Mammary epithelial cell (primary cell): ENCODE data around the gene QPCT.

ENCODE experiments used
- CTCF ChIP-seq, 2 donors: IDR thresholded peaks in 1 of 2; conservative IDR thresholded peaks in 1 of 2; 2 replicates each; pipeline ENCODE4 v1.5.1; 2011 to 2012; ENCODE audit warnings: inconsistent platforms in 2 of 2, low read length in 2 of 2, mild to moderate bottlenecking in 2 of 2, control low read depth in 1 of 2, low read depth in 1 of 2; ENCODE audit not compliant: insufficient read depth in 1 of 2; ENCODE audit errors: extremely low read depth in 1 of 2
- EZH2 ChIP-seq: IDR thresholded peaks from 2 replicates; pipeline ENCODE4 v1.6.1; 2012; ENCODE audit warnings: low read length, inconsistent platforms, borderline replicate concordance

GRCh38 chr2:37337620-37338280 is 6.7 kb upstream of the QPCT start:
- no peak for TF ChIP-seq CTCF (conservative IDR thresholded peaks at IDR 0.05 in 1 of 2, IDR thresholded peaks at IDR 0.05 in 1 of 2; ENCODE audit: extremely low read depth in 1 of 2, insufficient read depth in 1 of 2, low read depth in 1 of 2, low read length in 2 of 2)
- no peak for TF ChIP-seq EZH2
